IMR-90 (cell line): ENCODE measurements around the gene IQSEC1. TPM values are rescaled to one million over a fixed set of nuclear protein-coding genes. Genes with fewer than 3 reads are reported as not detected.
A peak's percentile ranks its signal among the peaks of the same experiment; 100 is the strongest.

Source experiments
- ATAC-seq: fragments of 200-7000 bp; cut with Tn5 transposase; 2 replicates; pipeline ENCODE4 v1.9.1; 2020; ENCODE audit warnings: low read depth, mild to moderate bottlenecking, moderate library complexity
- BruUV-seq: library from RNA; stranded (reverse); fragments of 400-500 nt; replicated peaks from 2 replicates; lab custom pipeline; 2021; lab: Mats Ljungman, UMichigan
- CTCF ChIA-PET: fragments of 300-600 bp; formaldehyde crosslinking; extraction: SDS; loops from one replicate; lab custom pipeline; 2021; ENCODE audit warnings: antibody characterized with exemption; lab: Yijun Ruan, JAX
- POLR2A ChIA-PET: fragments of 300-600 bp; sonication (Branson Sonifier 250); formaldehyde crosslinking; loops from one replicate; lab custom pipeline; 2022; ENCODE audit warnings: antibody characterized with exemption; ENCODE audit not compliant: unreplicated experiment; lab: Charles Lee
- DNase-seq: peaks from one replicate; pipeline ENCODE4 v3.0.0; 2013
- H2AFZ ChIP-seq: replicated peaks from 2 replicates; pipeline ENCODE3; 2013; ENCODE audit warnings: low read length, mild to moderate bottlenecking; ENCODE audit not compliant: poor library complexity
- H2AK5ac ChIP-seq: 2 replicates; pipeline ENCODE4 v1.6.1; 2013; ENCODE audit warnings: low read depth, low read length, inconsistent platforms
- H2AK9ac ChIP-seq: replicated peaks from 2 replicates; pipeline ENCODE3; 2013; ENCODE audit warnings: mild to moderate bottlenecking, low read depth, low read length, moderate library complexity; ENCODE audit not compliant: poor library complexity
- H2BK120ac ChIP-seq: 2 replicates; pipeline ENCODE4 v1.6.1; 2013; ENCODE audit warnings: low read depth, low read length, inconsistent platforms
- H2BK15ac ChIP-seq: 3 replicates; pipeline ENCODE4 v1.6.1; 2013; ENCODE audit warnings: low read depth, low read length, inconsistent platforms
- H2BK20ac ChIP-seq: 2 replicates; pipeline ENCODE4 v1.6.1; 2013; ENCODE audit warnings: low read depth, mild to moderate bottlenecking, inconsistent platforms, low read length, moderate library complexity
- H2BK5ac ChIP-seq: 2 replicates; pipeline ENCODE4 v1.6.1; 2013; ENCODE audit warnings: mild to moderate bottlenecking, low read depth, low read length, inconsistent platforms; ENCODE audit not compliant: poor library complexity, severe bottlenecking
- H3K14ac ChIP-seq: replicated peaks from 2 replicates; pipeline ENCODE4 v1.6.1; 2013; ENCODE audit warnings: low read depth, low read length, inconsistent platforms
- H3K18ac ChIP-seq: 2 replicates; pipeline ENCODE4 v1.6.1; 2013; ENCODE audit warnings: low read depth, low read length, control low read depth
- H3K23ac ChIP-seq: 2 replicates; pipeline ENCODE4 v1.6.1; 2013; ENCODE audit warnings: low read depth, low read length, inconsistent platforms
- H3K27ac ChIP-seq: 2 replicates; pipeline ENCODE4 v1.5.1; 2013; ENCODE audit warnings: mild to moderate bottlenecking, control low read depth, low read length; ENCODE audit not compliant: insufficient read depth
- H3K27me3 ChIP-seq: 2 replicates; pipeline ENCODE4 v1.6.1; 2013; ENCODE audit warnings: low read length; ENCODE audit not compliant: control insufficient read depth, insufficient read depth
- H3K36me3 ChIP-seq: 2 replicates; pipeline ENCODE4 v1.6.1; 2013; ENCODE audit warnings: low read length, mixed read lengths; ENCODE audit not compliant: control insufficient read depth, insufficient read depth
- H3K4ac ChIP-seq: 2 replicates; pipeline ENCODE4 v1.6.1; 2013; ENCODE audit warnings: low read depth, low read length, inconsistent platforms
- H3K4me1 ChIP-seq: 2 replicates; pipeline ENCODE4 v1.6.1; 2013; ENCODE audit warnings: low read length, mixed read lengths; ENCODE audit not compliant: control insufficient read depth, insufficient read depth
- H3K4me2 ChIP-seq: 2 replicates; pipeline ENCODE4 v1.6.1; 2013; ENCODE audit warnings: low read depth, mild to moderate bottlenecking, control low read depth, low read length, moderate library complexity
- H3K4me3 ChIP-seq: 2 replicates; pipeline ENCODE4 v1.5.1; 2013; ENCODE audit warnings: low read depth, mild to moderate bottlenecking, control low read depth, low read length, moderate library complexity; ENCODE audit not compliant: insufficient read depth
- H3K56ac ChIP-seq: 2 replicates; pipeline ENCODE4 v1.6.1; 2013; ENCODE audit warnings: low read length, inconsistent platforms; ENCODE audit not compliant: insufficient read depth; ENCODE audit errors: extremely low read depth
- H3K79me1 ChIP-seq, 2 experiments: 2 replicates each; pipeline ENCODE4 v1.6.1; 2013; ENCODE audit warnings: low read length in 2 of 2, inconsistent platforms in 1 of 2, low read depth in 1 of 2
- H3K9ac ChIP-seq: 2 replicates; pipeline ENCODE4 v1.6.1; 2013; ENCODE audit warnings: low read depth, low read length, control low read depth
- H3K9me1 ChIP-seq: 2 replicates; pipeline ENCODE4 v1.6.1; 2013; ENCODE audit warnings: low read length, inconsistent platforms; ENCODE audit not compliant: insufficient read depth
- H3K9me3 ChIP-seq: 2 replicates; pipeline ENCODE4 v1.6.1; 2013; ENCODE audit warnings: low read length; ENCODE audit not compliant: control insufficient read depth, insufficient read depth
- H4K20me1 ChIP-seq: 2 replicates; pipeline ENCODE4 v1.6.1; 2013; ENCODE audit warnings: low read length, inconsistent platforms; ENCODE audit not compliant: insufficient read depth
- H4K5ac ChIP-seq: 2 replicates; pipeline ENCODE4 v1.6.1; 2013; ENCODE audit warnings: mild to moderate bottlenecking, low read depth, low read length, control low read depth
- H4K8ac ChIP-seq, 2 experiments: 2 replicates each; pipeline ENCODE4 v1.6.1; 2013; ENCODE audit warnings: low read depth in 2 of 2, low read length in 2 of 2, control low read depth in 1 of 2, inconsistent platforms in 1 of 2
- H4K91ac ChIP-seq: 2 replicates; pipeline ENCODE4 v1.6.1; 2013; ENCODE audit warnings: low read depth, low read length, inconsistent platforms; ENCODE audit not compliant: insufficient read depth
- MAZ ChIP-seq: IDR thresholded peaks from 2 replicates; pipeline ENCODE4 v1.6.1; 2012; ENCODE audit warnings: low read depth, mild to moderate bottlenecking, low read length, improper control_type of control experiment, moderate library complexity, borderline replicate concordance
- MXI1 ChIP-seq: IDR thresholded peaks from 2 replicates; pipeline ENCODE4 v1.6.1; 2012; ENCODE audit warnings: low read depth, mild to moderate bottlenecking, low read length, moderate library complexity, borderline replicate concordance
- RFX5 ChIP-seq: IDR thresholded peaks from 2 replicates; pipeline ENCODE4 v1.8.0; 2012; ENCODE audit warnings: low read depth, mild to moderate bottlenecking, low read length, moderate library complexity
- WGBS, 2 experiments: methylation state at CpG; one replicate each; pipeline versions ENCODE4 v1.1.5 to v1.1.7; 2013; ENCODE audit warnings: missing lambda C conversion rate in 2 of 2; ENCODE audit not compliant: insufficient read length in 1 of 2; ENCODE audit errors: extremely low coverage in 2 of 2; 5-methylcytosine and 5-hydroxymethylcytosine counted together
- dilution Hi-C: fragments of 300-500 bp; cut with HindIII; formaldehyde crosslinking; loops from one replicate; pipeline ENCODE4 v1.14.3; 2018; ENCODE audit warnings: low sequenced_read_pairs; ENCODE audit not compliant: unreplicated experiment
- in situ Hi-C: fragments of 300-500 bp; cut with MboI; formaldehyde crosslinking; loops from 3 replicates; pipeline ENCODE4 v1.14.3; 2019; ENCODE audit warnings: low sequenced_read_pairs, inconsistent platforms, mixed read lengths
- intact Hi-C: fragments of 100-400 bp; cut with micrococcal nuclease; formaldehyde crosslinking; loops from 2 replicates; pipeline ENCODE4 v1.10.0; 2022
- polyA plus RNA-seq, 3 experiments: library from polyadenylated mRNA; depleted of rRNA; stranded (reverse); fragments of >200 nt; gene quantifications; 2 replicates each; pipeline ENCODE4 v1.2.3, GENCODE V29; 2012; ENCODE audit warnings: low replicate concordance in 1 of 3
- total RNA-seq: library from RNA; depleted of rRNA; stranded (reverse); fragments of >200 nt; gene quantifications from 2 replicates; pipeline ENCODE4 v1.2.3, GENCODE V29; 2012

Gene IQSEC1
- total and polyA plus RNA-seq, 2 of the 4 experiments (the other 2 are of a cell fraction): 5.9 to 11.9 TPM

DNA sequence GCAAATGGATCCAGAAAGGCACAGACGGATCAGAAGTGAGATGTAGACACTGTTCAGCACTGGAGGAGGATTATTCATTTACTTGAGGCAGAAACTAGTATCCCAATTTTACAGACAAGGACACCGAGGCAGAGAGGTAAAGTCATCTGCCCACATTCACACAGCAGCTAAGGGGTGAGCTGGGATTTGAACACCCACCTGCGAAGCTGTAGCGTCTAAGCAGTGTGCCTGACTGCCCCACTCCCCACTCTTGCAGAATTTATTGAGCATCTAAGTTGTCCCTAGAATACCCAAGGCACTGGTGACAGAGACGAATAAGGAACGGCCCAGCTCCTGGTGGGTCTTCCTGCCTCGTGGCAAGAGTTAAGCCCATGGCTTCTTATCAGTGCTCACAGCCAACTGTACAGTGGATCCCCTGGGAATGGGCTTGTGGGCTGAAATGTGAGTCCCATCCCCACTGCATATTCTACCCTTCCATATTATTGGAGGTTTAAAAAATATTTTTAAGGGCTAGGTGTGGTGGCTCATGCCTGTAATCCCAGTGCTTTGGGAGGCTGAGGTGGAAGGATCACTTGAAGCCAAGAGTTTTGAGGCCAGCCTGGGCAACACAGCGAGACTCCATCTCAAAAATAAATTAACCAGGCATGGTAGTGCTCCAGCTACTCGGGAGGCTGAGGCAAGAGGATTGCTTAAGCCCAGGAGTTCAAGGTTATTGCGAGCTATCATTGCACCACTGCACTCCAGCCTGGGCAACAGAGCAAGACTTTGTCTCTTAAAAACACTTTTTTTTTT is 77.6 kb downstream of the IQSEC1 start:
- H2AFZ ChIP-seq: peak overlapping the region; percentile 96
- no peaks in the 10 kb centered on the region; the same call in 1 of the 2 replicates for H4K20me1 ChIP-seq
- in situ Hi-C loops (no loop called here), dilution Hi-C loops (no loop called here), intact Hi-C loops (loop anchor here (2.0 kb wide), 1 partner anchor 23 kb away; no protein-coding TSS in a partner anchor)
- DNase-seq (no peak), ATAC-seq (no peak)
- TF ChIP-seq MXI1: no peak
- no peak for TF ChIP-seq MAZ
- no peak for TF ChIP-seq RFX5
- no peaks in the 10 kb centered on the region for H3K27me3 ChIP-seq
- peak overlapping the region; percentile 83 for H2BK5ac ChIP-seq
- no peaks in the 10 kb centered on the region for H3K9me3 ChIP-seq
- ChIA-PET POLR2A (interaction anchor here (0.6 kb wide), 1 partner anchor 57 kb away, joined by 3 read pairs; no protein-coding TSS in a partner anchor), CTCF (interaction anchor here (0.6 to 3.0 kb wide), 8 partner anchors 10 to 604 kb away, joined by 3 to 11 read pairs (median 3); no protein-coding TSS in a partner anchor)
- H2BK20ac ChIP-seq: peak overlapping the region; percentile 82
- 0 out of 3 replicates have a peak overlapping the region, but pooled peaks have one; percentile 7 for H2BK15ac ChIP-seq
- no peaks in the 10 kb centered on the region for H3K36me3 ChIP-seq
- peak overlapping the region; percentile 29; the same call in 1 of the 2 replicates for H3K23ac ChIP-seq
- H2AK9ac ChIP-seq: no peak overlapping the region
- peak overlapping the region; percentile 76 for H4K91ac ChIP-seq
- peak overlapping the region; percentile 46; the same call in 1 of the 2 replicates for H3K14ac ChIP-seq
- H3K9me1 ChIP-seq: peaks cover 14% of the 10 kb centered on the region; the same call in 1 of the 2 replicates
- H3K4ac ChIP-seq: peak overlapping the region; percentile 68
- H3K4me3 ChIP-seq: no peak overlapping the region
- H3K4me1 ChIP-seq: peaks cover 31% of the 10 kb centered on the region
- BruUV-seq: no TSS peak
- H3K27ac ChIP-seq: peak overlapping the region; percentile 95; the same call in 1 of the 2 replicates
- H3K56ac ChIP-seq: no peak overlapping the region
- H2AK5ac ChIP-seq: peak overlapping the region; percentile 60; the same call in 1 of the 2 replicates
- peak overlapping the region; percentile 78 for H2BK120ac ChIP-seq
- peak overlapping the region; percentile 26; the same call in 1 of the 2 replicates for H4K5ac ChIP-seq
- H3K18ac ChIP-seq: peak overlapping the region; percentile 95
- H3K4me2 ChIP-seq: no peak overlapping the region; the same call in 1 of the 2 replicates
- 49% methylated on average over 2 of the region's 10 CpGs; no CpG with 5 or more reads in 1 of the 2 experiments for WGBS, 2 experiments
- no peak overlapping the region for H3K9ac ChIP-seq
- H3K79me1 ChIP-seq: peaks cover 0 to 15% of the 10 kb centered on the region in 2 experiments; a peak in 2 of 4 replicates
- peak overlapping the region; percentile 43 to 73; a peak in 3 of 4 replicates for H4K8ac ChIP-seq
